ENCODE measurements around the gene RPS6KB1.

GRCh38 chr17:59863616-59864015, 29.3 kb upstream of the RPS6KB1 start:
- TF ChIP-seq CTCF (IDR thresholded peaks at IDR 0.05; ENCODE audit: poor library complexity) (no peak), EZH2 (IDR thresholded peaks at IDR 0.05; ENCODE audit: borderline replicate concordance) (no peak)
